ENCODE data around the gene PIGT.

Gene PIGT

GRCh38 chr20:45390931-45391330 lies 25.0 kb upstream of the PIGT start:
- no peak for DNase-seq
- H3K4me1 Mint-ChIP-seq (ENCODE audit: low read depth), result peaks cover 24% of the 10 kb centered on the region
- no peak overlapping the region for H3K27ac Mint-ChIP-seq
- H3K27me3 Mint-ChIP-seq, result no peaks in the 10 kb centered on the region
- peaks cover 2% of the 10 kb centered on the region for H3K9me3 Mint-ChIP-seq
- H3K4me3 Mint-ChIP-seq, result no peak overlapping the region
- peaks cover 7% of the 10 kb centered on the region for H3K36me3 Mint-ChIP-seq (ENCODE audit: low read depth)

GRCh38 chr20:45391559-45391958 lies 24.4 kb upstream of the PIGT start:
- Mint-ChIP-seq H3K36me3 (ENCODE audit: low read depth) (peaks cover 7% of the 10 kb centered on the region), H3K27ac (no peak overlapping the region), H3K4me3 (no peak overlapping the region), H3K27me3 (no peaks in the 10 kb centered on the region), H3K9me3 (peaks cover 2% of the 10 kb centered on the region), H3K4me1 (ENCODE audit: low read depth) (peaks cover 24% of the 10 kb centered on the region)
- DNase-seq, result no peak

- no peaks in the 10 kb centered on the region for H3K27me3 Mint-ChIP-seq
- no peak overlapping the region for H3K27ac Mint-ChIP-seq
- no peaks in the 10 kb centered on the region for H3K9me3 Mint-ChIP-seq
- DNase-seq, result no peak
- no peak overlapping the region for H3K4me3 Mint-ChIP-seq
- peaks cover 16% of the 10 kb centered on the region for H3K4me1 Mint-ChIP-seq (ENCODE audit: low read depth)
- peaks cover 7% of the 10 kb centered on the region for H3K36me3 Mint-ChIP-seq (ENCODE audit: low read depth)
Observed at GRCh38 chr20:45392733-45393132, 23.2 kb upstream of the PIGT start.

- DNase-seq, result no peak
- H3K4me1 Mint-ChIP-seq (ENCODE audit: low read depth), result peaks cover 9% of the 10 kb centered on the region
- H3K4me3 Mint-ChIP-seq, result no peak overlapping the region
Observed at GRCh38 chr20:45394221-45395113, 21.5 kb upstream of the PIGT start.

GRCh38 chr20:45395114-45395415 lies 20.9 kb upstream of the PIGT start:
- Mint-ChIP-seq H3K4me1 (ENCODE audit: low read depth) (peaks cover 9% of the 10 kb centered on the region), H3K27me3 (no peaks in the 10 kb centered on the region)
- no peak for DNase-seq

More at GRCh38 chr20:45394221-45395113, 21.5 kb upstream of the PIGT start:
- H3K27ac Mint-ChIP-seq, result no peak overlapping the region
- peaks cover 2% of the 10 kb centered on the region for H3K9me3 Mint-ChIP-seq
- H3K27me3 Mint-ChIP-seq, result no peaks in the 10 kb centered on the region
- H3K36me3 Mint-ChIP-seq (ENCODE audit: low read depth), result peaks cover 3% of the 10 kb centered on the region

GRCh38 chr20:45399018-45399417 lies 16.9 kb upstream of the PIGT start:
- H3K36me3 Mint-ChIP-seq (ENCODE audit: low read depth), result peaks cover 27% of the 10 kb centered on the region
- no peak overlapping the region for H3K4me3 Mint-ChIP-seq
- H3K27ac Mint-ChIP-seq, result no peak overlapping the region
- H3K27me3 Mint-ChIP-seq, result no peaks in the 10 kb centered on the region
- H3K4me1 Mint-ChIP-seq (ENCODE audit: low read depth), result peaks cover 9% of the 10 kb centered on the region
- DNase-seq, result no peak
- peaks cover 23% of the 10 kb centered on the region for H3K9me3 Mint-ChIP-seq

More at GRCh38 chr20:45395114-45395415, 20.9 kb upstream of the PIGT start:
- Mint-ChIP-seq H3K27ac (no peak overlapping the region), H3K4me3 (no peak overlapping the region), H3K9me3 (peaks cover 8% of the 10 kb centered on the region), H3K36me3 (ENCODE audit: low read depth) (peaks cover 9% of the 10 kb centered on the region)

GRCh38 chr20:45400346-45401031 lies 15.5 kb upstream of the PIGT start:
- DNase-seq, result no peak
- Mint-ChIP-seq H3K27ac (no peak overlapping the region), H3K36me3 (ENCODE audit: low read depth) (peaks cover 24% of the 10 kb centered on the region), H3K9me3 (peaks cover 23% of the 10 kb centered on the region), H3K4me3 (no peak overlapping the region), H3K27me3 (peaks cover 3% of the 10 kb centered on the region), H3K4me1 (ENCODE audit: low read depth) (peaks cover 16% of the 10 kb centered on the region)

GRCh38 chr20:45402946-45403345 lies 13.0 kb upstream of the PIGT start:
- Mint-ChIP-seq H3K9me3 (peaks cover 23% of the 10 kb centered on the region), H3K27ac (no peak overlapping the region), H3K27me3 (peaks cover 3% of the 10 kb centered on the region), H3K36me3 (ENCODE audit: low read depth) (peaks cover 24% of the 10 kb centered on the region), H3K4me1 (ENCODE audit: low read depth) (peaks cover 30% of the 10 kb centered on the region), H3K4me3 (no peak overlapping the region)
- no peak for DNase-seq

- peak overlapping the region; percentile 54 for H3K27ac Mint-ChIP-seq
- H3K4me1 Mint-ChIP-seq (ENCODE audit: low read depth), result peaks cover 38% of the 10 kb centered on the region
- H3K4me3 Mint-ChIP-seq, result peak overlapping the region; percentile 77
- H3K27me3 Mint-ChIP-seq, result peaks cover 3% of the 10 kb centered on the region
- H3K36me3 Mint-ChIP-seq (ENCODE audit: low read depth), result peaks cover 25% of the 10 kb centered on the region
- no peak for DNase-seq
- peaks cover 21% of the 10 kb centered on the region for H3K9me3 Mint-ChIP-seq
Observed at GRCh38 chr20:45404438-45404837, 11.5 kb upstream of the PIGT start.

GRCh38 chr20:45405571-45406259 lies 10.2 kb upstream of the PIGT start:
- peaks cover 25% of the 10 kb centered on the region for H3K36me3 Mint-ChIP-seq (ENCODE audit: low read depth)
- H3K9me3 Mint-ChIP-seq, result peaks cover 11% of the 10 kb centered on the region
- peak overlapping the region; percentile 77 for H3K4me3 Mint-ChIP-seq
- peak overlapping the region; percentile 63 for H3K27ac Mint-ChIP-seq
- peaks cover 3% of the 10 kb centered on the region for H3K27me3 Mint-ChIP-seq
- peaks cover 38% of the 10 kb centered on the region for H3K4me1 Mint-ChIP-seq (ENCODE audit: low read depth)
- DNase-seq, result peak; percentile 39

- peak; percentile 69 for DNase-seq
- Mint-ChIP-seq H3K27ac (peak overlapping the region; percentile 63), H3K9me3 (peaks cover 8% of the 10 kb centered on the region)
Observed at GRCh38 chr20:45406260-45407066, 9.5 kb upstream of the PIGT start.

GRCh38 chr20:45407067-45407745 lies 8.7 kb upstream of the PIGT start:
- H3K36me3 Mint-ChIP-seq (ENCODE audit: low read depth), result peaks cover 24% of the 10 kb centered on the region
- peak overlapping the region; percentile 47 for H3K27ac Mint-ChIP-seq
- H3K4me3 Mint-ChIP-seq, result peak overlapping the region; percentile 78
- DNase-seq, result peak; percentile 49
- H3K27me3 Mint-ChIP-seq, result peaks cover 3% of the 10 kb centered on the region
- H3K9me3 Mint-ChIP-seq, result peaks cover 2% of the 10 kb centered on the region
- peaks cover 29% of the 10 kb centered on the region for H3K4me1 Mint-ChIP-seq (ENCODE audit: low read depth)

More at GRCh38 chr20:45406260-45407066, 9.5 kb upstream of the PIGT start:
- Mint-ChIP-seq H3K4me3 (peak overlapping the region; percentile 78), H3K36me3 (ENCODE audit: low read depth) (peaks cover 27% of the 10 kb centered on the region), H3K27me3 (peaks cover 3% of the 10 kb centered on the region), H3K4me1 (ENCODE audit: low read depth) (peaks cover 36% of the 10 kb centered on the region)

GRCh38 chr20:45407783-45408645 lies 7.9 kb upstream of the PIGT start, which contains the start of gene DBNDD2:
DBNDD2 (plus strand) TSS chr20:45408289; CDS start chr20:45408468, 179 bp downstream.
- Mint-ChIP-seq H3K36me3 (ENCODE audit: low read depth) (peaks cover 22% of the 10 kb centered on the region), H3K4me1 (ENCODE audit: low read depth) (peaks cover 29% of the 10 kb centered on the region), H3K27ac (peak within 1 kb of the TSS; percentile 47), H3K9me3 (no peaks in the 10 kb centered on the region), H3K4me3 (peak within 1 kb of the TSS; percentile 78), H3K27me3 (peaks cover 3% of the 10 kb centered on the region)
- DNase-seq, result no peak
